Common myeloid progenitor, CD34-positive (primary cell): ENCODE measurements around the gene FTO.

Experiments
- CTCF ChIA-PET: fragments of 350-600 bp; sonication (Branson Sonifier 250); formaldehyde crosslinking; loops from one replicate; lab custom pipeline; 2021; ENCODE audit warnings: antibody characterized with exemption; lab: Charles Lee
- POLR2A ChIA-PET: fragments of 350-600 bp; sonication (Branson Sonifier 250); formaldehyde crosslinking; loops from one replicate; lab custom pipeline; 2021; ENCODE audit warnings: antibody characterized with exemption; lab: Charles Lee
- DNase-seq, 3 donors: peaks; one replicate each; pipeline versions ENCODE4 v3.0.0 to v3.0.0-alpha.2; 2013
- H3K27ac ChIP-seq, 2 experiments: 1 replicate in 1 of 2; 2 replicates in 1 of 2; pipeline ENCODE4 v1.7.0; 2013; ENCODE audit warnings: inconsistent platforms in 2 of 2, low read length in 2 of 2, mild to moderate bottlenecking in 2 of 2, low read depth in 1 of 2, moderate library complexity in 1 of 2; ENCODE audit not compliant: severe bottlenecking in 2 of 2, insufficient read depth in 1 of 2, poor library complexity in 1 of 2
- H3K27me3 ChIP-seq, 5 experiments: replicated peaks in 2 of 5; 1 replicate in 3 of 5; 2 replicates in 2 of 5; pipeline versions ENCODE4 v1.6.1 to v1.7.0; 2013; ENCODE audit warnings: low read length in 4 of 5, mild to moderate bottlenecking in 2 of 5, moderate library complexity in 2 of 5, inconsistent platforms in 1 of 5; ENCODE audit not compliant: insufficient read depth in 5 of 5, control insufficient read depth in 4 of 5
- H3K36me3 ChIP-seq, 4 experiments: 1 replicate in 2 of 4; 2 replicates in 2 of 4; pipeline versions ENCODE4 v1.6.1 to v1.7.0; 2013; ENCODE audit warnings: low read length in 3 of 4, control low read depth in 1 of 4, mild to moderate bottlenecking in 1 of 4; ENCODE audit not compliant: control insufficient read depth in 4 of 4, insufficient read depth in 4 of 4
- H3K4me1 ChIP-seq, 4 experiments: 1 replicate in 3 of 4; 2 replicates in 1 of 4; pipeline versions ENCODE4 v1.6.1 to v1.7.1; 2013; ENCODE audit warnings: low read length in 3 of 4, mild to moderate bottlenecking in 3 of 4, control low read depth in 1 of 4, inconsistent platforms in 1 of 4, moderate library complexity in 1 of 4; ENCODE audit not compliant: control insufficient read depth in 4 of 4, insufficient read depth in 4 of 4; ENCODE audit errors: control extremely low read depth in 1 of 4
- H3K4me3 ChIP-seq, 7 experiments: 1 replicate in 4 of 7; 2 replicates in 3 of 7; pipeline versions ENCODE4 v1.5.1 to v1.7.0; 2013; ENCODE audit warnings: mild to moderate bottlenecking in 7 of 7, low read length in 6 of 7, moderate library complexity in 6 of 7, inconsistent platforms in 2 of 7, low read depth in 2 of 7, control low read depth in 1 of 7; ENCODE audit not compliant: insufficient read depth in 4 of 7, control insufficient read depth in 1 of 7; ENCODE audit errors: extremely low read depth in 1 of 7
- H3K9me3 ChIP-seq, 5 experiments: 1 replicate in 4 of 5; 2 replicates in 1 of 5; pipeline versions ENCODE4 v1.6.1 to v1.7.1; 2013; ENCODE audit warnings: low read length in 4 of 5, mild to moderate bottlenecking in 2 of 5, inconsistent platforms in 1 of 5, low read depth in 1 of 5, moderate library complexity in 1 of 5; ENCODE audit not compliant: control insufficient read depth in 4 of 5, insufficient read depth in 2 of 5; ENCODE audit errors: control extremely low read depth in 1 of 5
- WGBS: methylation state at CpG from one replicate; pipeline ENCODE4 v1.1.5; 2013; ENCODE audit not compliant: insufficient coverage; 5-methylcytosine and 5-hydroxymethylcytosine counted together

The FTO gene

DNA sequence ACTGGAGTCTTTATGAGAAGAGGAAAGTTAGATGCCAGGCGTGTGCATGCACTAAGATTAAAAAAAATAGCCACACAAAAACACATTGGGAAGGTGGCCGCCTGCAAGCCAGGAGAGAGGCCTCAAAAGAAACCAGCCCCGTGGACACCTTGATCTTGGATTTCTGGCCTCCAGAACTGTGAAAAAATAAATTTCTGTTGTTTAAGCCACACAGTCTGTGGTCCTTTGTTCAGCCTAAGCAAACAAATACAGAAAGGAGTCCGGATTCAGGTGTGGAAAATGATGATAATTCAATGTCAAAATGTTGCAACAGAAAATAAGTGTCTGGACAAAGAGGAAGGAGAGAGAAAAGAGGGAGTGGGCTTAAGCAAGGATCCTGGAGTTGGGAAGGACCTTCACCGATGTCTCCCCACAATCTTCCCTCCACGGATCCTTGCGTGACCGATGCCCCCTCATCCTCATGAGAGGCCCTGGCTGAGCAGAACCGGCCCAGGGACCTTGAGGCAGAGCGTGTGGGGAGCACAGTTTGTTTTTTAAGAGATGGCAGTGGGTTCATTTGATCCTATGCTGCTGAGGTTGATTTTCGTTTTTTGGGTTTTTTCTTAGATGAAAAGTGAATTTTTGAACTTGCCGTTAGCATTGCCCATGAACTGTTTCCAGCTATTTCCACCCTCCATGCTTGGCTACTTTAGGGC lies 449.4 kb downstream of the FTO start:
- H3K27ac ChIP-seq: no peak overlapping the region
- H3K9me3 ChIP-seq: peaks cover 0 to 6% (median 0%) of the 10 kb centered on the region in 5 experiments
- no peak overlapping the region for H3K4me3 ChIP-seq
- H3K4me1 ChIP-seq: no peaks in the 10 kb centered on the region
- DNase-seq: no peak
- CTCF ChIA-PET: no interaction called here
- H3K27me3 ChIP-seq: peaks cover 0 to 4% (median 2%) of the 10 kb centered on the region in 5 experiments
- 95% methylated on average over 6 of the region's 12 CpGs for WGBS
- no peaks in the 10 kb centered on the region for H3K36me3 ChIP-seq
- POLR2A ChIA-PET: no interaction called here

GRCh38 chr16:54156349-54156748 lies 452.4 kb downstream of the FTO start:
- POLR2A ChIA-PET: no interaction called here
- CTCF ChIA-PET: no interaction called here
- WGBS: no CpG with 5 or more reads among the region's 1 CpG
- DNase-seq: peak in 1 of 3 donors; percentile 7
- Histone ChIP-seq H3K36me3 (no peaks in the 10 kb centered on the region), H3K4me1 (no peaks in the 10 kb centered on the region), H3K4me3 (no peak overlapping the region), H3K9me3 (peaks cover 0 to 2% (median 0%) of the 10 kb centered on the region in 5 experiments), H3K27ac (no peak overlapping the region), H3K27me3 (no peaks in the 10 kb centered on the region)

- H3K36me3 ChIP-seq: no peaks in the 10 kb centered on the region
- H3K9me3 ChIP-seq: peaks cover 0 to 2% (median 0%) of the 10 kb centered on the region in 5 experiments
- H3K27me3 ChIP-seq: no peaks in the 10 kb centered on the region
- POLR2A ChIA-PET: no interaction called here
- no peak overlapping the region for H3K27ac ChIP-seq
- WGBS: 95% methylated on average over 4 of the region's 4 CpGs
- no peak for DNase-seq
- CTCF ChIA-PET: interaction anchor here (0.8 kb wide), 1 partner anchor 30 kb away, joined by 3 read pairs; no protein-coding TSS in a partner anchor
- H3K4me1 ChIP-seq: no peaks in the 10 kb centered on the region
- H3K4me3 ChIP-seq: no peak overlapping the region
Observed at GRCh38 chr16:54158986-54159385, 455.0 kb downstream of the FTO start.

GRCh38 chr16:54159490-54160080 lies 455.6 kb downstream of the FTO start:
- H3K36me3 ChIP-seq: no peaks in the 10 kb centered on the region
- CTCF ChIA-PET: no interaction called here
- peaks cover 0 to 2% (median 0%) of the 10 kb centered on the region in 5 experiments for H3K9me3 ChIP-seq
- 80% methylated on average over 3 of the region's 6 CpGs for WGBS
- H3K4me1 ChIP-seq: no peaks in the 10 kb centered on the region
- H3K27ac ChIP-seq: no peak overlapping the region
- POLR2A ChIA-PET: no interaction called here
- no peaks in the 10 kb centered on the region for H3K27me3 ChIP-seq
- no peak for DNase-seq
- H3K4me3 ChIP-seq: no peak overlapping the region

DNA sequence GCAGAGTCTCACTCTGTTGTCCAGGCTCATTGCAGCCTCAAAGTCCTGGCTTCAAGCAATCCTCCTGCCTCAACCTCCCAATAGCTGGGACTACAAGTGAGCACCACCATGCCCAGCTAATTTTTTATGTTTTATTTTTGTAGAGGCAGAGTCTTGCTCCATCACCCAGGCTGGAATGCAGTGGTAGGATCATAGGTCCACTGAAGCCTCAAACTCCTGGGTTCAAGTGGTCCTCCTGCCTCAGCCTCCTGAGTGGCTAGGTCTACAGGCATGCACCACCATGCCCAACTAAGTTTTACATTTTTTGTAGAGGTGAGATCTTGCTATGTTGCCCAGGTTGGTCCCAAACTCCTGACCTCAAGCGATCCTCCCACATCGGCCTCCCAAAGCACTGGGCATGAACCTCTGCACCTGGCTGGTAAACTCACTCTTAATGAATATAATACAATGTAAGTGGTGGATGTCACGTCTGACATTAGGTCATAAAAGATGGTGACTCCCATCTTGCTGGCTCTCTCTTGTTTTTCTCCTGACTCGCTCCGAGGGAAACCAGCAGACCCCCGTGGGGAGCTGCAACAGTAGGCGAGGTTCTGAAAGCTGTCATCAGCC lies 456.4 kb downstream of the FTO start:
- ChIA-PET CTCF (no interaction called here), POLR2A (no interaction called here)
- Histone ChIP-seq H3K27ac (no peak overlapping the region), H3K27me3 (no peaks in the 10 kb centered on the region), H3K4me3 (no peak overlapping the region), H3K4me1 (no peaks in the 10 kb centered on the region), H3K36me3 (no peaks in the 10 kb centered on the region), H3K9me3 (peaks cover 0 to 2% (median 0%) of the 10 kb centered on the region in 5 experiments)
- WGBS: 100% methylated on average over 4 of the region's 7 CpGs
- DNase-seq: no peak

DNA sequence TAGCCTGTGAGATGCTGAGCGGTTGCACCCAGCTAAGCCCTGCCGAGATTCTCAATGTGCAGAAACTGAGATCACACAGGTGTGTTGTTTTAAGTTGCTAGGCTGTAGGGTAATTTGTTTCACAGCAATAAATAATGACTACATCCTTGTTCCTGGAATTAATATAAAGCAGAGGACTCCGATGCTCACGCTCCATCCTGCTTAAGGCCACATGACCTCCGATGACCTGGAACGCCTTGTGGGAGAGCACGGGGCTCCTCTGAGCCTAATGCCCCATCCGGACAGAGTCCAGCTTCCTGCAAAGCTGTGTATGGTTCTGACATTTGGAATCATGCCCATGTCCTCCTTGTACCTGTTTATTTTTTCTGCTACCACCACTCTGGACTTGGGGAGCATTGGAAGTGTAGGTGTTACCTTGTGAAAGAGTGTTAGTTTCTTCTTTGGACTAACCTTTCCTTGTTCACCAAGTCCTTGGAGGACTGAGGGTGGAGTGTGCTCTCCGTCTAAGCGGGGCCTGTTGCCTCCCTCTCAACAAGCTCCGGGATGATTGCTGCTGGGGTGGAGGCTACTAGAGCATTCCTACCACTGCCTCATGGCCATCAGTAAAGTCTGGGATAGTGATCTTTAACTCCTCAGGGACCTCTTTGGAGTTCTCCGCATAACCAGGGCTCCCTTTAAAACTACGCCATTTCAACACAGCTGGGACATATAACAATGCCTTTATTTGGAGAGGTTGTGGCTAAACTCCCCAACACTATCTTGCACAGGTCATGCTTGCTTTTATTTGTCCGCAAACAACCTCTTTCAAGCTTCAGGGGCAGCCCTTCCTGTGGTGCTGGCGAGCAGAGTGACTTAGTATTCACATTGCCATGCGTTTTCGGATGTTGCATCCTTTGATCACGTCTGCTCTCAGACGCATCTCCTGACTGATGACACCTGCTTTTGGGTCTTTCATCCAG lies 457.3 kb downstream of the FTO start:
- 93% methylated on average over 16 of the region's 19 CpGs for WGBS
- H3K36me3 ChIP-seq: no peaks in the 10 kb centered on the region
- ChIA-PET CTCF (interaction anchor here (0.7 kb wide), 1 partner anchor 169 kb away, joined by 3 read pairs; no protein-coding TSS in a partner anchor), POLR2A (no interaction called here)
- DNase-seq: no peak
- no peak overlapping the region for H3K27ac ChIP-seq
- H3K4me1 ChIP-seq: no peaks in the 10 kb centered on the region
- H3K4me3 ChIP-seq: no peak overlapping the region
- no peaks in the 10 kb centered on the region for H3K27me3 ChIP-seq
- peaks cover 0 to 2% (median 0%) of the 10 kb centered on the region in 5 experiments for H3K9me3 ChIP-seq
